IMR-90 (cell line): ENCODE measurements around the gene PTAR1. TPM values are rescaled to one million over a fixed set of nuclear protein-coding genes. Genes with fewer than 3 reads are reported as not detected.
A peak's percentile ranks its signal among the peaks of the same experiment; 100 is the strongest.

Source experiments
- ATAC-seq: fragments of 200-7000 bp; cut with Tn5 transposase; 2 replicates; pipeline ENCODE4 v1.9.1; 2020; ENCODE audit warnings: low read depth, mild to moderate bottlenecking, moderate library complexity
- BruUV-seq: library from RNA; stranded (reverse); fragments of 400-500 nt; replicated peaks from 2 replicates; lab custom pipeline; 2021; lab: Mats Ljungman, UMichigan
- CTCF ChIA-PET: fragments of 300-600 bp; formaldehyde crosslinking; extraction: SDS; loops from one replicate; lab custom pipeline; 2021; ENCODE audit warnings: antibody characterized with exemption; lab: Yijun Ruan, JAX
- POLR2A ChIA-PET: fragments of 300-600 bp; sonication (Branson Sonifier 250); formaldehyde crosslinking; loops from one replicate; lab custom pipeline; 2022; ENCODE audit warnings: antibody characterized with exemption; ENCODE audit not compliant: unreplicated experiment; lab: Charles Lee
- DNase-seq: peaks from one replicate; pipeline ENCODE4 v3.0.0; 2013
- H2AFZ ChIP-seq: replicated peaks from 2 replicates; pipeline ENCODE3; 2013; ENCODE audit warnings: low read length, mild to moderate bottlenecking; ENCODE audit not compliant: poor library complexity
- H2AK5ac ChIP-seq: 2 replicates; pipeline ENCODE4 v1.6.1; 2013; ENCODE audit warnings: low read depth, low read length, inconsistent platforms
- H2AK9ac ChIP-seq: replicated peaks from 2 replicates; pipeline ENCODE3; 2013; ENCODE audit warnings: mild to moderate bottlenecking, low read depth, low read length, moderate library complexity; ENCODE audit not compliant: poor library complexity
- H2BK120ac ChIP-seq: 2 replicates; pipeline ENCODE4 v1.6.1; 2013; ENCODE audit warnings: low read depth, low read length, inconsistent platforms
- H2BK15ac ChIP-seq: 3 replicates; pipeline ENCODE4 v1.6.1; 2013; ENCODE audit warnings: low read depth, low read length, inconsistent platforms
- H2BK20ac ChIP-seq: 2 replicates; pipeline ENCODE4 v1.6.1; 2013; ENCODE audit warnings: low read depth, mild to moderate bottlenecking, inconsistent platforms, low read length, moderate library complexity
- H2BK5ac ChIP-seq: 2 replicates; pipeline ENCODE4 v1.6.1; 2013; ENCODE audit warnings: mild to moderate bottlenecking, low read depth, low read length, inconsistent platforms; ENCODE audit not compliant: poor library complexity, severe bottlenecking
- H3K14ac ChIP-seq: replicated peaks from 2 replicates; pipeline ENCODE4 v1.6.1; 2013; ENCODE audit warnings: low read depth, low read length, inconsistent platforms
- H3K18ac ChIP-seq: 2 replicates; pipeline ENCODE4 v1.6.1; 2013; ENCODE audit warnings: low read depth, low read length, control low read depth
- H3K23ac ChIP-seq: 2 replicates; pipeline ENCODE4 v1.6.1; 2013; ENCODE audit warnings: low read depth, low read length, inconsistent platforms
- H3K27ac ChIP-seq: 2 replicates; pipeline ENCODE4 v1.5.1; 2013; ENCODE audit warnings: mild to moderate bottlenecking, control low read depth, low read length; ENCODE audit not compliant: insufficient read depth
- H3K27me3 ChIP-seq: 2 replicates; pipeline ENCODE4 v1.6.1; 2013; ENCODE audit warnings: low read length; ENCODE audit not compliant: control insufficient read depth, insufficient read depth
- H3K36me3 ChIP-seq: 2 replicates; pipeline ENCODE4 v1.6.1; 2013; ENCODE audit warnings: low read length, mixed read lengths; ENCODE audit not compliant: control insufficient read depth, insufficient read depth
- H3K4ac ChIP-seq: 2 replicates; pipeline ENCODE4 v1.6.1; 2013; ENCODE audit warnings: low read depth, low read length, inconsistent platforms
- H3K4me1 ChIP-seq: 2 replicates; pipeline ENCODE4 v1.6.1; 2013; ENCODE audit warnings: low read length, mixed read lengths; ENCODE audit not compliant: control insufficient read depth, insufficient read depth
- H3K4me2 ChIP-seq: 2 replicates; pipeline ENCODE4 v1.6.1; 2013; ENCODE audit warnings: low read depth, mild to moderate bottlenecking, control low read depth, low read length, moderate library complexity
- H3K4me3 ChIP-seq: 2 replicates; pipeline ENCODE4 v1.5.1; 2013; ENCODE audit warnings: low read depth, mild to moderate bottlenecking, control low read depth, low read length, moderate library complexity; ENCODE audit not compliant: insufficient read depth
- H3K56ac ChIP-seq: 2 replicates; pipeline ENCODE4 v1.6.1; 2013; ENCODE audit warnings: low read length, inconsistent platforms; ENCODE audit not compliant: insufficient read depth; ENCODE audit errors: extremely low read depth
- H3K79me1 ChIP-seq, 2 experiments: 2 replicates each; pipeline ENCODE4 v1.6.1; 2013; ENCODE audit warnings: low read length in 2 of 2, inconsistent platforms in 1 of 2, low read depth in 1 of 2
- H3K9ac ChIP-seq: 2 replicates; pipeline ENCODE4 v1.6.1; 2013; ENCODE audit warnings: low read depth, low read length, control low read depth
- H3K9me1 ChIP-seq: 2 replicates; pipeline ENCODE4 v1.6.1; 2013; ENCODE audit warnings: low read length, inconsistent platforms; ENCODE audit not compliant: insufficient read depth
- H3K9me3 ChIP-seq: 2 replicates; pipeline ENCODE4 v1.6.1; 2013; ENCODE audit warnings: low read length; ENCODE audit not compliant: control insufficient read depth, insufficient read depth
- H4K20me1 ChIP-seq: 2 replicates; pipeline ENCODE4 v1.6.1; 2013; ENCODE audit warnings: low read length, inconsistent platforms; ENCODE audit not compliant: insufficient read depth
- H4K5ac ChIP-seq: 2 replicates; pipeline ENCODE4 v1.6.1; 2013; ENCODE audit warnings: mild to moderate bottlenecking, low read depth, low read length, control low read depth
- H4K8ac ChIP-seq, 2 experiments: 2 replicates each; pipeline ENCODE4 v1.6.1; 2013; ENCODE audit warnings: low read depth in 2 of 2, low read length in 2 of 2, control low read depth in 1 of 2, inconsistent platforms in 1 of 2
- H4K91ac ChIP-seq: 2 replicates; pipeline ENCODE4 v1.6.1; 2013; ENCODE audit warnings: low read depth, low read length, inconsistent platforms; ENCODE audit not compliant: insufficient read depth
- CEBPB ChIP-seq: IDR thresholded peaks from 2 replicates; pipeline ENCODE4 v1.6.1; 2012; ENCODE audit warnings: low read depth, low read length, improper control_type of control experiment
- WGBS, 2 experiments: methylation state at CpG; one replicate each; pipeline versions ENCODE4 v1.1.5 to v1.1.7; 2013; ENCODE audit warnings: missing lambda C conversion rate in 2 of 2; ENCODE audit not compliant: insufficient read length in 1 of 2; ENCODE audit errors: extremely low coverage in 2 of 2; 5-methylcytosine and 5-hydroxymethylcytosine counted together
- dilution Hi-C: fragments of 300-500 bp; cut with HindIII; formaldehyde crosslinking; loops from one replicate; pipeline ENCODE4 v1.14.3; 2018; ENCODE audit warnings: low sequenced_read_pairs; ENCODE audit not compliant: unreplicated experiment
- in situ Hi-C: fragments of 300-500 bp; cut with MboI; formaldehyde crosslinking; loops from 3 replicates; pipeline ENCODE4 v1.14.3; 2019; ENCODE audit warnings: low sequenced_read_pairs, inconsistent platforms, mixed read lengths
- intact Hi-C: fragments of 100-400 bp; cut with micrococcal nuclease; formaldehyde crosslinking; loops from 2 replicates; pipeline ENCODE4 v1.10.0; 2022
- polyA plus RNA-seq, 3 experiments: library from polyadenylated mRNA; depleted of rRNA; stranded (reverse); fragments of >200 nt; gene quantifications; 2 replicates each; pipeline ENCODE4 v1.2.3, GENCODE V29; 2012; ENCODE audit warnings: low replicate concordance in 1 of 3
- total RNA-seq: library from RNA; depleted of rRNA; stranded (reverse); fragments of >200 nt; gene quantifications from 2 replicates; pipeline ENCODE4 v1.2.3, GENCODE V29; 2012
- TF ChIP-seq, protein P1 (sequence below): fragments of 150-350 bp; IDR thresholded peaks from 2 replicates; pipeline ENCODE4 v1.6.1; 2017; ENCODE audit warnings: mild to moderate bottlenecking, antibody characterized with exemption, low read length, low read depth
- TF ChIP-seq, protein P2 (sequence below): conservative IDR thresholded peaks from 2 replicates; pipeline ENCODE4 v1.5.1; 2012; ENCODE audit warnings: mild to moderate bottlenecking, low read depth, low read length, improper control_type of control experiment

The PTAR1 gene
- total and polyA plus RNA-seq, 2 of the 4 experiments (the other 2 are of a cell fraction): 10.6 to 110 TPM

DNA sequence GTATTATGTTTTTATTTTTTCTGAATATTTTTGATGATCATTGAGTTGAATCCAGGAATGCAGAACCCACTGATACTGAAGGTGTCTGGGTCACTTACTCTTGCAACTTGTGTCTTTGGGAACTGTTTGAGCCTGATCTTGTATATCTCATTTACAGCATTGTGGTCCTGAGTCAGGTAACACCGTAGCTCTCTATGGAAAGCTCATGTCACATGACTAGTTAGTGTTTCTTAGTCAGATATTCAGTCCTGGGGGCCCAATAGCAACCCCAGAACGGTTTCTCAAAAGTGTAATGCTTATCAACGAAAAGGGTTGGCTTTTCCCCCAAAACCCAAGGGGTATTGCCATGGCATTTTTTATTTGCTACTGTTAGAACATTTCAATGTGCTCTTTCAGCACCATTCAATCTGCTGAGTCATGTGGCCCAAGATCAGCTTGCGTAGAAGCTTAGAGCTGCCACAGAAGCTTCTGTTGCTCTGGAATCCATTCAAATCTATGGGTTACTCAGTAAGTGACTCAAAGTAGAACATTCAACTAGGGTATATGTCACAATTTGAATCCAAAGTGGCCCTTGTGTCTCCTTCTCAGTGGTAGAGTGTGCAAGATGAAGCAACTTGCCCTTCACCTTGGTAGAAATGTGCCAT lies 12.1 kb upstream of the PTAR1 start (continued):
- TF ChIP-seq, protein P1, sequence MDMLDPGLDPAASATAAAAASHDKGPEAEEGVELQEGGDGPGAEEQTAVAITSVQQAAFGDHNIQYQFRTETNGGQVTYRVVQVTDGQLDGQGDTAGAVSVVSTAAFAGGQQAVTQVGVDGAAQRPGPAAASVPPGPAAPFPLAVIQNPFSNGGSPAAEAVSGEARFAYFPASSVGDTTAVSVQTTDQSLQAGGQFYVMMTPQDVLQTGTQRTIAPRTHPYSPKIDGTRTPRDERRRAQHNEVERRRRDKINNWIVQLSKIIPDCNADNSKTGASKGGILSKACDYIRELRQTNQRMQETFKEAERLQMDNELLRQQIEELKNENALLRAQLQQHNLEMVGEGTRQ: peak; percentile 54; the same call in 1 of the 2 replicates

DNA sequence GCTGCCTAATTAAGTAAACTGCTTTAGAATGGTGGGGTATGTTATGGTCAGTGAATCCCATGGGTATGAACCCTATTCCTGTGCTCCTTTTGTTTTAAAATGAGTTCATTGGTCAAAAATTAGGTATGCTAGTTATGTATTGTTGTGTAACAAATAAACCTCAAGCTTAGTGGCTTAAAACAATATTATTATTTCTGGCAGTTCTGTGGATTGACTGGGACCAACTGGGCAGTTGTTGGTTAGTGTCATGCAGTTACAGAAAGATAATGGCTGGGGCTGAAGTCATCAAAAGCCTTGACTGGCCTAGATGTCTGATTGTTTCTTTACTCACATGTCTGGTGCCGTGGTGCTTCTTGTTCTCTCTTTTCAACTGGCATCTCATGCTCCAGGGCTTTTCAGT lies 8.9 kb upstream of the PTAR1 start:
- Histone ChIP-seq H2BK20ac (peak overlapping the region; percentile 51; the same call in 1 of the 2 replicates), H3K4me1 (peaks cover 5% of the 10 kb centered on the region; the same call in 1 of the 2 replicates), H3K18ac (peak overlapping the region; percentile 53; the same call in 1 of the 2 replicates), H3K27me3 (no peaks in the 10 kb centered on the region), H2BK120ac (no peak overlapping the region), H3K9ac (no peak overlapping the region), H3K9me3 (no peaks in the 10 kb centered on the region), H4K8ac (0 out of 4 replicates have a peak overlapping the region, but pooled peaks of 1 of the 2 experiments have one; percentile 47), H3K27ac (no peak overlapping the region; the same call in 1 of the 2 replicates), H3K4ac (peak overlapping the region; percentile 45; the same call in 1 of the 2 replicates), H2AK9ac (no peak overlapping the region), H4K5ac (no peak overlapping the region), H3K14ac (0 out of 2 replicates have a peak overlapping the region, but pooled peaks have one; percentile 25), H3K4me2 (peak overlapping the region; percentile 40; the same call in 1 of the 2 replicates), H2BK15ac (0 out of 3 replicates have a peak overlapping the region, but pooled peaks have one; percentile 43), H3K36me3 (no peaks in the 10 kb centered on the region), H4K91ac (peak overlapping the region; percentile 6; the same call in 1 of the 2 replicates), H3K23ac (0 out of 2 replicates have a peak overlapping the region, but pooled peaks have one; percentile 21), H3K9me1 (0 out of 2 replicates have a peak, but pooled peaks cover 4% of the 10 kb centered on the region), H3K4me3 (no peak overlapping the region), H2AK5ac (no peak overlapping the region), H2AFZ (no peak overlapping the region), H2BK5ac (peak overlapping the region; percentile 56), H3K79me1 (no peaks in the 10 kb centered on the region), H3K56ac (no peak overlapping the region), H4K20me1 (no peaks in the 10 kb centered on the region)
- in situ Hi-C loops: loop anchor here (5.0 kb wide), 1 partner anchor 39 kb away; no protein-coding TSS in a partner anchor
- POLR2A ChIA-PET: no interaction called here
- WGBS, 2 experiments: 83% methylated on average over 1 of the region's 1 CpG; no CpG with 5 or more reads in 1 of the 2 experiments
- intact Hi-C loops: no loop called here
- TF ChIP-seq, protein P2, sequence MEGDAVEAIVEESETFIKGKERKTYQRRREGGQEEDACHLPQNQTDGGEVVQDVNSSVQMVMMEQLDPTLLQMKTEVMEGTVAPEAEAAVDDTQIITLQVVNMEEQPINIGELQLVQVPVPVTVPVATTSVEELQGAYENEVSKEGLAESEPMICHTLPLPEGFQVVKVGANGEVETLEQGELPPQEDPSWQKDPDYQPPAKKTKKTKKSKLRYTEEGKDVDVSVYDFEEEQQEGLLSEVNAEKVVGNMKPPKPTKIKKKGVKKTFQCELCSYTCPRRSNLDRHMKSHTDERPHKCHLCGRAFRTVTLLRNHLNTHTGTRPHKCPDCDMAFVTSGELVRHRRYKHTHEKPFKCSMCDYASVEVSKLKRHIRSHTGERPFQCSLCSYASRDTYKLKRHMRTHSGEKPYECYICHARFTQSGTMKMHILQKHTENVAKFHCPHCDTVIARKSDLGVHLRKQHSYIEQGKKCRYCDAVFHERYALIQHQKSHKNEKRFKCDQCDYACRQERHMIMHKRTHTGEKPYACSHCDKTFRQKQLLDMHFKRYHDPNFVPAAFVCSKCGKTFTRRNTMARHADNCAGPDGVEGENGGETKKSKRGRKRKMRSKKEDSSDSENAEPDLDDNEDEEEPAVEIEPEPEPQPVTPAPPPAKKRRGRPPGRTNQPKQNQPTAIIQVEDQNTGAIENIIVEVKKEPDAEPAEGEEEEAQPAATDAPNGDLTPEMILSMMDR: no peak
- TF ChIP-seq CEBPB: peak; percentile 10; the same call in 1 of the 2 replicates
- ATAC-seq (peak; percentile 59), DNase-seq (peak; percentile 34)
- no TSS peak for BruUV-seq
- CTCF ChIA-PET: no interaction called here
- dilution Hi-C loops: no loop called here
